Pancreas (tissue), 10 donors: ENCODE measurements around the gene NMRK2. TPM values are rescaled to one million over a fixed set of nuclear protein-coding genes. Genes with fewer than 3 reads are reported as not detected.
"Not testable (repeated sequence)": the region's sequence is repeated elsewhere in the genome, so short reads cannot be mapped to it uniquely, and the experiment has no call there.

Experiments
- ATAC-seq, 4 donors: fragments of 200-7000 bp; cut with Tn5 transposase; one replicate each; pipeline versions ENCODE4 v1.8.0 to v1.9.1; 2020; ENCODE audit warnings: mild to moderate bottlenecking in 4 of 4, moderate library complexity in 4 of 4
- DNase-seq, 6 donors: peaks; one replicate each; pipeline ENCODE4 v3.0.0-alpha.2; 2020
- FAIRE-seq: peaks from 2 replicates; lab custom pipeline; 2012; peaks lifted over from hg19 to GRCh38; lab: Jason Lieb, UNC
- H3K27ac ChIP-seq, 4 donors: fragments of 200-600 bp; sonication (generic); 1 replicate in 3 of 4; 2 replicates in 1 of 4; pipeline versions ENCODE4 v1.5.0 to v1.8.0; 2020
- H3K27me3 ChIP-seq, 4 donors: fragments of 200-600 bp; one replicate each; pipeline ENCODE4 v1.8.0; 2021
- H3K36me3 ChIP-seq, 3 donors: fragments of 200-600 bp; sonication (generic) in 1 of 3; one replicate each; pipeline versions ENCODE4 v1.5.0 to v1.8.0; 2020 to 2021
- H3K4me1 ChIP-seq, 3 donors: fragments of 200-600 bp; one replicate each; pipeline ENCODE4 v1.8.0; 2021
- H3K4me3 ChIP-seq, 4 donors: fragments of 200-600 bp; sonication (generic) in 2 of 4; one replicate each; pipeline versions ENCODE4 v1.5.0 to v1.8.0; 2020 to 2021
- H3K9me3 ChIP-seq, 4 donors: fragments of 200-600 bp; one replicate each; pipeline ENCODE4 v1.8.0; 2021
- WGBS, 2 donors: extraction: QIAGEN DNeasy Blood & Tissue Kit; methylation state at CpG; one replicate each; pipeline ENCODE4 v1.1.7; 2013; 5-methylcytosine and 5-hydroxymethylcytosine counted together
- intact Hi-C, 3 donors: fragments of 100-400 bp; cut with DNase I; formaldehyde crosslinking; loops; one replicate each; pipeline versions ENCODE4 v1.11.1 to v1.14.2; 2022
- polyA plus RNA-seq, 2 donors: library from polyadenylated mRNA; stranded (reverse); fragments of 200-250 nt; gene quantifications; one replicate each; pipeline ENCODE4 v1.2.3, GENCODE V29; 2013
- total RNA-seq, 6 donors: library from RNA; stranded (reverse); fragmentation: NEBNext Ultra II Directional in 4 of 6; extraction: Animal tissue kit (Norgen Biotek cat#: 25700) in 4 of 6; gene quantifications; one replicate each; pipeline versions ENCODE4 v1.2.1 to v1.2.4, GENCODE V29; 2021 to 2023
- TF ChIP-seq, protein P1 (sequence below), 4 donors: fragments of 200-600 bp; sonication (generic) in 3 of 4; IDR thresholded peaks; one replicate each; pipeline versions ENCODE4 v1.5.0 to v1.8.0; 2021; ENCODE audit warnings: antibody characterized with exemption in 4 of 4
- donor health status: healthy with polysubstance abuse.
- donor health status: DM: no; HTN: no; CAD: no; lungs with moderate emphysema.
- donor health status: DM: no; HTN: no; CAD: no.
- donor health status: control.
- donor health status: control.
- donor health status: Bipolar disorder and iron deficiency.
- donor health status: DM: yes; HTN: yes; CAD: no.
- donor health status: DM: no; HTN: no; CAD: no.
- donor health status: DM: no; HTN: no; CAD: no.
- donor health status: DM: yes; HTN: yes; CAD: no.

Gene NMRK2
- total and polyA plus RNA-seq, 8 donors: 0.23 to 0.55 (median 0.33) TPM; not detected in 5

DNA sequence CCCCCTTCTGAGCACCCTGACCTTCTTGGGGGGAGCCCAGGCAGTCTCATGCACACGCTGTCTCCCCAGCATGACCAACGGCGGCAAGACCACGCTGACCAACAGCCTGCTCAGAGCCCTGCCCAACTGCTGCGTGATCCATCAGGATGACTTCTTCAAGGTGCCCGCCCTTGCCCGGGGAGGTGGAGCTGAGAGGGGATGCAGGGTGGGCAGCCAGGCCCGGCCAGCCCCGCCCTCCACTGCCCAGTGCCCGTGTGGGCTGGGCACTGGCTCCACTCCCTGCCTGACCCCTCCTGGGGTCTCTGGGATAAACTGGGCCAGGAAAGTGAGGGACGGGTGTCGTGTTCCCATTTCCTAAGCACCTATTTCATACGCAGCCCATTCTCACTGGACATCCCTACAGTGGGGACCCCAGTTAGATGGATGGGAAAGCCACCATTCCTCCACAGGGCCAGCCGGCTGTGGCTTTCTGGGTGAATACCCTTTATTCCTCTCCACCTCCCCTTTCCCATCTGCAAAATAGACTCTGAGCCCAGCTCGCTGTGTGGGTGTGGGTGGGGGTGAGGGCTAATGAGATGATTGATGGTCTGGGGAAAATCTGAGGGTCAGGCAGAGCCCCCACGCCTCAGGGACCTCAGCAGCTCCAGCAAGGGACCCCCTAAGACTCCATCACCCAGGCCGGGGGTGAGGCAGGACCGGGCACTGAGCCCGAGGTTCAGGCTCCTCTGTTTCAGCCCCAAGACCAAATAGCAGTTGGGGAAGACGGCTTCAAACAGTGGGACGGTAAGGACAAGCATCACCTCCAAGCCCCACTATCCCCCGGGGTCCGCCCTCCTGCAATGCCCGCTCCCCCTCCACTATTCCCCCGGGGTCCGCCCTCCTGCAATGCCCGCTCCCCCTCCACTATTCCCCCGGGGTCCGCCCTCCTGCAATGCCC is 3.9 kb downstream of the NMRK2 start:
- 79 to 81% methylated on average over 19 to 27 of the region's 29 CpGs for WGBS, 2 donors
- intact Hi-C loops: no loop called here
- Histone ChIP-seq H3K4me1 (peaks cover 0 to 3% (median 0%) of the 10 kb centered on the region in 3 donors), H3K27me3 (peaks cover 0 to 3% (median 0%) of the 10 kb centered on the region in 4 donors), H3K27ac (no peak overlapping the region), H3K4me3 (no peak overlapping the region), H3K36me3 (no peaks in the 10 kb centered on the region), H3K9me3 (no peaks in the 10 kb centered on the region)
- FAIRE-seq: no peak
- DNase-seq: no peak
- TF ChIP-seq, protein P1, sequence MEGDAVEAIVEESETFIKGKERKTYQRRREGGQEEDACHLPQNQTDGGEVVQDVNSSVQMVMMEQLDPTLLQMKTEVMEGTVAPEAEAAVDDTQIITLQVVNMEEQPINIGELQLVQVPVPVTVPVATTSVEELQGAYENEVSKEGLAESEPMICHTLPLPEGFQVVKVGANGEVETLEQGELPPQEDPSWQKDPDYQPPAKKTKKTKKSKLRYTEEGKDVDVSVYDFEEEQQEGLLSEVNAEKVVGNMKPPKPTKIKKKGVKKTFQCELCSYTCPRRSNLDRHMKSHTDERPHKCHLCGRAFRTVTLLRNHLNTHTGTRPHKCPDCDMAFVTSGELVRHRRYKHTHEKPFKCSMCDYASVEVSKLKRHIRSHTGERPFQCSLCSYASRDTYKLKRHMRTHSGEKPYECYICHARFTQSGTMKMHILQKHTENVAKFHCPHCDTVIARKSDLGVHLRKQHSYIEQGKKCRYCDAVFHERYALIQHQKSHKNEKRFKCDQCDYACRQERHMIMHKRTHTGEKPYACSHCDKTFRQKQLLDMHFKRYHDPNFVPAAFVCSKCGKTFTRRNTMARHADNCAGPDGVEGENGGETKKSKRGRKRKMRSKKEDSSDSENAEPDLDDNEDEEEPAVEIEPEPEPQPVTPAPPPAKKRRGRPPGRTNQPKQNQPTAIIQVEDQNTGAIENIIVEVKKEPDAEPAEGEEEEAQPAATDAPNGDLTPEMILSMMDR (IDR thresholded peaks at IDR 0.05): no peak
- no peak for ATAC-seq

- H3K27ac ChIP-seq, H3K36me3 ChIP-seq, H3K9me3 ChIP-seq, FAIRE-seq, H3K4me1 ChIP-seq, ATAC-seq, H3K4me3 ChIP-seq, H3K27me3 ChIP-seq, intact Hi-C loops, DNase-seq: not testable (repeated sequence)
- 89 to 91% methylated on average over 22 of the region's 22 CpGs for WGBS, 2 donors
These were observed 5.6 kb downstream of the NMRK2 start for GRCh38 chr19:3938300-3938950.

DNA sequence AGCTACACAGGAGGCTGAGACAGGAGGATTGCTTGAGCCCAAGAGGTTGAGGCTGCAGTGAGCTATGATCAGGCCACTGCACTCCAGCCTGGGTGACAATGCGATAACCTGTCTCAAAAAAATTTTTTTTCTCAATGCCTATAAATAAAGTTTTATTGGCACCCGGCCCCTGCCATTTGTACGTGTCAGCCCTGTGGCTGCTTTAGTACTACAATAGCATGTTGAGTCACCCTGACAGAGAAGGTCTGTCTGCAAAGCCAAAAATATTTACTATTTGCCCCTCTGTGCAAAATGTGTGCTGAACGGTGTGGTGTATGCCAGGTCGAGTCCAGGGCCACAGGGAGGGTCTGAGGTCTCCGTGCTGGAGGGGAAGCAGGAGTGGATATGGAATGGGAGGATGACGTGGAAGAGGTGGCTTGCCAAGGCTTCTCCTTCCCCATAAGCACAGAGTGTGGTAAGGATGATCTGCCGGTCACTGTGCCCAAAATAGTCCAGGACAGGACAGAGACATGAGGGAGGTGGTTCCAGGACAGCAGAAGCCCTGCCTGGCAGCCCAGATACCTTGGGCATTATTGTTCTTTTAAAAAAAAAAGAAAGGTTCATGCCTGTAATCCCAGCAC is 10.0 kb downstream of the NMRK2 start:
- FAIRE-seq: no peak

DNA sequence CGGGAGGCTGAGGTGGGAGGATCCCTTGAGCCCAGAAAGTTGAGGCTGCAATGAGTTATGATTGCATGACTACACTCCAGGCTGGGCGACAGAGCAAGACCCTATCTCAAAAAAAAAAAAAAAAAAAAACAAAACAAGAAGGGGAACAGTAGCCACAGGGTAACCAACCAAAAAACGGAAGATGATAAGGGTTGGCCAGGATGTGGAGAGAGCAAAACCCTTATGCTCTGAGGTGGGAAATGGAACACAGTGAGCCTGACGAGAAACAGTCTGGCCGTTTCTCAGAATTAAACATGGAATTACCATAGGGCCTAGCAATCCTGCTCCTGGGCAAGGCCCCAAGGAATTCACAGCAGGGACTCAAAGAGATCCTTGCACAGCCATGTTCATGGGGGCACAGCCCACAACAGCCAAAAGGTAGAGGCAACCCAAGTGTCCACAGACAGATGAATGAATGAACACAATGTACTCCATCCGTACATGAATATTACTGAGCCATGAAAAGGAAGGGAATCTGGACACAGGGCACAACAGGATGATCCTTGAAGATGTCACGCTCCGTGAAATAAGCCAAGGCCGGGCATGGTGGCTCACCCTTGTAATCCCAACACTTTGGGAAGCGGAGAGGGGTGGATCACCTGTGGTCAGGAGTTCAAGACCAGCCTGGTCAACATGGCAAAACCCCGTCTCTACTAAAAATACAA is 11.3 kb downstream of the NMRK2 start:
- H3K9me3 ChIP-seq: no peaks in the 10 kb centered on the region
- H3K4me1 ChIP-seq: no peaks in the 10 kb centered on the region
- ATAC-seq (no peak), DNase-seq (no peak), FAIRE-seq (no peak)
- H3K27ac ChIP-seq: no peak overlapping the region
- H3K27me3 ChIP-seq: no peaks in the 10 kb centered on the region
- TF ChIP-seq, protein P1 (IDR thresholded peaks at IDR 0.05): no peak
- H3K36me3 ChIP-seq: no peaks in the 10 kb centered on the region
- no peak overlapping the region for H3K4me3 ChIP-seq
- 83 to 87% methylated on average over 11 of the region's 11 CpGs for WGBS, 2 donors
- intact Hi-C loops: no loop called here

More for the DNA sequence above, 10.0 kb downstream of the NMRK2 start:
- Histone ChIP-seq H3K4me3 (no peak overlapping the region), H3K9me3 (no peaks in the 10 kb centered on the region), H3K36me3 (no peaks in the 10 kb centered on the region), H3K4me1 (no peaks in the 10 kb centered on the region), H3K27ac (no peak overlapping the region), H3K27me3 (no peaks in the 10 kb centered on the region)
- 86 to 90% methylated on average over 8 of the region's 8 CpGs for WGBS, 2 donors
- TF ChIP-seq, protein P1 (IDR thresholded peaks at IDR 0.05): no peak
- DNase-seq (no peak), ATAC-seq (no peak)
- intact Hi-C loops: no loop called here

GRCh38 chr19:3945838-3946237 is 13.0 kb downstream of the NMRK2 start:
- peaks cover 0 to 3% (median 0%) of the 10 kb centered on the region in 3 donors for H3K4me1 ChIP-seq
- TF ChIP-seq, protein P1 (IDR thresholded peaks at IDR 0.05): no peak
- WGBS, 2 donors: 39 to 42% methylated on average over 2 of the region's 2 CpGs
- H3K4me3 ChIP-seq: no peak overlapping the region
- no peak for ATAC-seq
- no peaks in the 10 kb centered on the region for H3K27me3 ChIP-seq
- H3K36me3 ChIP-seq: no peaks in the 10 kb centered on the region
- no peak for DNase-seq
- no peaks in the 10 kb centered on the region for H3K9me3 ChIP-seq
- intact Hi-C loops: loop anchor here in 1 of 3 donors (1.0 kb wide), 1 partner anchor 20 kb away; no protein-coding TSS in a partner anchor
- no peak for FAIRE-seq
- H3K27ac ChIP-seq: no peak overlapping the region

GRCh38 chr19:3947316-3947933 is 14.6 kb downstream of the NMRK2 start:
- WGBS, 2 donors: 78 to 84% methylated on average over 15 of the region's 15 CpGs
- FAIRE-seq, intact Hi-C loops, H3K9me3 ChIP-seq, H3K4me3 ChIP-seq, H3K27me3 ChIP-seq, ATAC-seq, DNase-seq, H3K4me1 ChIP-seq, H3K36me3 ChIP-seq, H3K27ac ChIP-seq: not testable (repeated sequence)
